ENCODE data around the gene LARGE2. TPM values are rescaled to one million over a fixed set of nuclear protein-coding genes. Genes with fewer than 3 reads are reported as not detected.

The LARGE2 gene
- total RNA-seq, 1 experiment from 2014 or later, result 124 TPM

DNA sequence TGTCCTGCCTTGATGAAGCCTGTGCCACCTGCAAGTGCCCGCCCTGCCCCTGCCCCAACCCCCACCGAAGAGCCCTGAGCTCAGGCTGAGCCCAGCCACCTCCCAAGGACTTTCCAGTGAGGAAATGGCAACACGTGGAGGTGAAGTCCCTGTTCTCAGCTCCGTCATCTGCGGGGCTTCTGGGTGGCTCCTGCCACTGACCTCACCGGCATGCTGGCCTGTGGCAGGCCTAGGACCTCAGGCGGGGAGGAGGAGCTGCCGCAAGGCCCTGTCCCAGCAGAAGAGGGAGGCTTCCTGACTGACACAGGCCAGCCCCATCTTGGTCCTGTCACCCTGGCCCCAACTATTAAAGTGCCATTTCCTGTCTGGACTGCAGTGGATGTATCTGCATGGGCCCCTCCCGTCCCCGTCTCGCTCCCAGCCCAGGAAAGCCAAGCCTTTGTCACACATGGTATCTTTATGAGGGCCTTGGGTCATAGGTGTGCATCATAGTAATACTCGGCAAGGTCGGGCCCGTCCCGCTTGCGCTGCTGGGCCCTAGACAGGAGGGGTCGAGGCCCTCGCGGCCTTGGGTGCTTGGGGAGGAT is 16.3 kb upstream of the LARGE2 start:
- TF ChIP-seq, protein P1, sequence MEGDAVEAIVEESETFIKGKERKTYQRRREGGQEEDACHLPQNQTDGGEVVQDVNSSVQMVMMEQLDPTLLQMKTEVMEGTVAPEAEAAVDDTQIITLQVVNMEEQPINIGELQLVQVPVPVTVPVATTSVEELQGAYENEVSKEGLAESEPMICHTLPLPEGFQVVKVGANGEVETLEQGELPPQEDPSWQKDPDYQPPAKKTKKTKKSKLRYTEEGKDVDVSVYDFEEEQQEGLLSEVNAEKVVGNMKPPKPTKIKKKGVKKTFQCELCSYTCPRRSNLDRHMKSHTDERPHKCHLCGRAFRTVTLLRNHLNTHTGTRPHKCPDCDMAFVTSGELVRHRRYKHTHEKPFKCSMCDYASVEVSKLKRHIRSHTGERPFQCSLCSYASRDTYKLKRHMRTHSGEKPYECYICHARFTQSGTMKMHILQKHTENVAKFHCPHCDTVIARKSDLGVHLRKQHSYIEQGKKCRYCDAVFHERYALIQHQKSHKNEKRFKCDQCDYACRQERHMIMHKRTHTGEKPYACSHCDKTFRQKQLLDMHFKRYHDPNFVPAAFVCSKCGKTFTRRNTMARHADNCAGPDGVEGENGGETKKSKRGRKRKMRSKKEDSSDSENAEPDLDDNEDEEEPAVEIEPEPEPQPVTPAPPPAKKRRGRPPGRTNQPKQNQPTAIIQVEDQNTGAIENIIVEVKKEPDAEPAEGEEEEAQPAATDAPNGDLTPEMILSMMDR (IDR thresholded peaks at IDR 0.05), result no peak
- TF ChIP-seq, protein P2, sequence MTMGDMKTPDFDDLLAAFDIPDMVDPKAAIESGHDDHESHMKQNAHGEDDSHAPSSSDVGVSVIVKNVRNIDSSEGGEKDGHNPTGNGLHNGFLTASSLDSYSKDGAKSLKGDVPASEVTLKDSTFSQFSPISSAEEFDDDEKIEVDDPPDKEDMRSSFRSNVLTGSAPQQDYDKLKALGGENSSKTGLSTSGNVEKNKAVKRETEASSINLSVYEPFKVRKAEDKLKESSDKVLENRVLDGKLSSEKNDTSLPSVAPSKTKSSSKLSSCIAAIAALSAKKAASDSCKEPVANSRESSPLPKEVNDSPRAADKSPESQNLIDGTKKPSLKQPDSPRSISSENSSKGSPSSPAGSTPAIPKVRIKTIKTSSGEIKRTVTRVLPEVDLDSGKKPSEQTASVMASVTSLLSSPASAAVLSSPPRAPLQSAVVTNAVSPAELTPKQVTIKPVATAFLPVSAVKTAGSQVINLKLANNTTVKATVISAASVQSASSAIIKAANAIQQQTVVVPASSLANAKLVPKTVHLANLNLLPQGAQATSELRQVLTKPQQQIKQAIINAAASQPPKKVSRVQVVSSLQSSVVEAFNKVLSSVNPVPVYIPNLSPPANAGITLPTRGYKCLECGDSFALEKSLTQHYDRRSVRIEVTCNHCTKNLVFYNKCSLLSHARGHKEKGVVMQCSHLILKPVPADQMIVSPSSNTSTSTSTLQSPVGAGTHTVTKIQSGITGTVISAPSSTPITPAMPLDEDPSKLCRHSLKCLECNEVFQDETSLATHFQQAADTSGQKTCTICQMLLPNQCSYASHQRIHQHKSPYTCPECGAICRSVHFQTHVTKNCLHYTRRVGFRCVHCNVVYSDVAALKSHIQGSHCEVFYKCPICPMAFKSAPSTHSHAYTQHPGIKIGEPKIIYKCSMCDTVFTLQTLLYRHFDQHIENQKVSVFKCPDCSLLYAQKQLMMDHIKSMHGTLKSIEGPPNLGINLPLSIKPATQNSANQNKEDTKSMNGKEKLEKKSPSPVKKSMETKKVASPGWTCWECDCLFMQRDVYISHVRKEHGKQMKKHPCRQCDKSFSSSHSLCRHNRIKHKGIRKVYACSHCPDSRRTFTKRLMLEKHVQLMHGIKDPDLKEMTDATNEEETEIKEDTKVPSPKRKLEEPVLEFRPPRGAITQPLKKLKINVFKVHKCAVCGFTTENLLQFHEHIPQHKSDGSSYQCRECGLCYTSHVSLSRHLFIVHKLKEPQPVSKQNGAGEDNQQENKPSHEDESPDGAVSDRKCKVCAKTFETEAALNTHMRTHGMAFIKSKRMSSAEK (CRISPR knock-in tag; IDR thresholded peaks at IDR 0.05; ENCODE audit: borderline replicate concordance), result no peak
- TF ChIP-seq ZNF263 (CRISPR knock-in tag; IDR thresholded peaks at IDR 0.05; ENCODE audit: low read depth) (no peak), EMX1 (CRISPR knock-in tag; IDR thresholded peaks at IDR 0.05) (no peak), TP53 (CRISPR knock-in tag; IDR thresholded peaks at IDR 0.05) (no peak), FOXK1 (CRISPR knock-in tag; IDR thresholded peaks at IDR 0.05) (no peak)
- TF ChIP-seq, protein P3, sequence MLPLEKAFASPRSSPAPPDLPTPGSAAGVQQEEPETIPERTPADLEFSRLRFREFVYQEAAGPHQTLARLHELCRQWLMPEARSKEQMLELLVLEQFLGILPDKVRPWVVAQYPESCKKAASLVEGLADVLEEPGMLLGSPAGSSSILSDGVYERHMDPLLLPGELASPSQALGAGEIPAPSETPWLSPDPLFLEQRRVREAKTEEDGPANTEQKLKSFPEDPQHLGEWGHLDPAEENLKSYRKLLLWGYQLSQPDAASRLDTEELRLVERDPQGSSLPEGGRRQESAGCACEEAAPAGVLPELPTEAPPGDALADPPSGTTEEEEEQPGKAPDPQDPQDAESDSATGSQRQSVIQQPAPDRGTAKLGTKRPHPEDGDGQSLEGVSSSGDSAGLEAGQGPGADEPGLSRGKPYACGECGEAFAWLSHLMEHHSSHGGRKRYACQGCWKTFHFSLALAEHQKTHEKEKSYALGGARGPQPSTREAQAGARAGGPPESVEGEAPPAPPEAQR (CRISPR knock-in tag; IDR thresholded peaks at IDR 0.05), result no peak
- Mint-ChIP-seq H3K4me3 (no peak overlapping the region), H3K4me1 (no peaks in the 10 kb centered on the region; the same call in 1 of the 2 replicates), H3K36me3 (0 out of 2 replicates have a peak, but pooled peaks cover 3% of the 10 kb centered on the region), H3K27me3 (ENCODE audit: low read depth) (no peaks in the 10 kb centered on the region), H3K9me3 (no peaks in the 10 kb centered on the region), H3K27ac (no peak overlapping the region; the same call in 1 of the 2 replicates)
- DNase-seq (ENCODE audit: low spot score) (no peak), ATAC-seq (no peak)
- ChIA-PET POLR2A (interaction anchor here (0.7 to 1.3 kb wide), 3 partner anchors 10 to 12 kb away, joined by 3 to 4 read pairs (median 4); partner anchors contain the start of gene PEX16), CTCF (no interaction called here)

DNA sequence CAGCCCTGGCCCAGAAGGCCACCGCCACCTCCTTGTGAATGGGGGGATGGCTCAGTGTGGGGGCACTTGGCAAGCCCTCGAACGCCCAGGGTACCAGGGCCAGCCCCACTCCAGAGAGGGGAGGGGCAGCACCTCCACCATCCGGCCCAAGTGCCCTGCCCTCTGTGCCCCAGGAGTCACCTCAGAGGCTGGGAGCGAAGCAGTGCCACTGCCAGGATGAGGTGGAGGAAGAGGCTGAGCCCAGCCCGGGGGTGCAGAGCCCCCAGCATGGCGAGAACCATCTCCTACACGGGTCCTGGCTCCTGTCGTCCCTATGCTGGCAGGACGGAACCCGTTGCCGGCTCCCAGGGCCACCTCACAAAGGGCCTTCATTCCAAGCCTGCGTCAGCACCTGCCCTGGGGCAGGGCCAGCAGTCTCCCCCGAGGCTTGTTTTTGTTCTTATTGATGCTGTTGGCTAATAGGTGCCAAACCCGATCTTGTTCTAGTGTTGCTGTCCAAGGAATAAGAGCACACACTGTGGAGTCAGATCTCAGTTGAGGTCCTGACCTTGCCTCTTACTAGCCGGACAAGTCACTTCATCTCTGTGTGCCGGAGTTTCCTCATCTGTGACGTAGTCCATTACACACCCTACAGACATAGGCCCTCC is 15.4 kb upstream of the LARGE2 start, which contains the start of gene FREY1:
Gene FREY1, minus strand, starts transcription at position 307 of the 647 bp plus-strand sequence. Its CDS starts 26 bp downstream, at position 281.
- TF ChIP-seq, protein P4, sequence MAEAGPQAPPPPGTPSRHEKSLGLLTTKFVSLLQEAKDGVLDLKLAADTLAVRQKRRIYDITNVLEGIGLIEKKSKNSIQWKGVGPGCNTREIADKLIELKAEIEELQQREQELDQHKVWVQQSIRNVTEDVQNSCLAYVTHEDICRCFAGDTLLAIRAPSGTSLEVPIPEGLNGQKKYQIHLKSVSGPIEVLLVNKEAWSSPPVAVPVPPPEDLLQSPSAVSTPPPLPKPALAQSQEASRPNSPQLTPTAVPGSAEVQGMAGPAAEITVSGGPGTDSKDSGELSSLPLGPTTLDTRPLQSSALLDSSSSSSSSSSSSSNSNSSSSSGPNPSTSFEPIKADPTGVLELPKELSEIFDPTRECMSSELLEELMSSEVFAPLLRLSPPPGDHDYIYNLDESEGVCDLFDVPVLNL (CRISPR knock-in tag; IDR thresholded peaks at IDR 0.05; ENCODE audit: borderline replicate concordance, low read depth), result no peak
- TF ChIP-seq, protein P5, sequence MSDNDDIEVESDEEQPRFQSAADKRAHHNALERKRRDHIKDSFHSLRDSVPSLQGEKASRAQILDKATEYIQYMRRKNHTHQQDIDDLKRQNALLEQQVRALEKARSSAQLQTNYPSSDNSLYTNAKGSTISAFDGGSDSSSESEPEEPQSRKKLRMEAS (CRISPR knock-in tag; IDR thresholded peaks at IDR 0.05), result no peak
- TF ChIP-seq GRHL2 (CRISPR knock-in tag; IDR thresholded peaks at IDR 0.05; ENCODE audit: insufficient replicate concordance, severe bottlenecking) (no peak), ATF1 (CRISPR knock-in tag; IDR thresholded peaks at IDR 0.05) (no peak), RORB (CRISPR knock-in tag; IDR thresholded peaks at IDR 0.05) (no peak), CREB1 (CRISPR knock-in tag; IDR thresholded peaks at IDR 0.05) (no peak)
- TF ChIP-seq, protein P6, sequence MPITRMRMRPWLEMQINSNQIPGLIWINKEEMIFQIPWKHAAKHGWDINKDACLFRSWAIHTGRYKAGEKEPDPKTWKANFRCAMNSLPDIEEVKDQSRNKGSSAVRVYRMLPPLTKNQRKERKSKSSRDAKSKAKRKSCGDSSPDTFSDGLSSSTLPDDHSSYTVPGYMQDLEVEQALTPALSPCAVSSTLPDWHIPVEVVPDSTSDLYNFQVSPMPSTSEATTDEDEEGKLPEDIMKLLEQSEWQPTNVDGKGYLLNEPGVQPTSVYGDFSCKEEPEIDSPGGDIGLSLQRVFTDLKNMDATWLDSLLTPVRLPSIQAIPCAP (CRISPR knock-in tag; IDR thresholded peaks at IDR 0.05), result no peak
- no peaks in the 10 kb centered on the region for H3K27me3 Mint-ChIP-seq (ENCODE audit: low read depth)
- no peaks in the 10 kb centered on the region for H3K9me3 Mint-ChIP-seq
- H3K4me3 Mint-ChIP-seq, result no peak within 1 kb of the TSS
- H3K27ac Mint-ChIP-seq, result peak within 1 kb of the TSS; percentile 67
- ChIA-PET POLR2A (interaction anchor here (0.7 to 1.0 kb wide), 2 partner anchors 16 to 42 kb away, joined by 3 to 4 read pairs; no protein-coding TSS in a partner anchor), CTCF (no interaction called here)
- DNase-seq (ENCODE audit: low spot score) (no peak), ATAC-seq (no peak)
- H3K4me1 Mint-ChIP-seq, result no peaks in the 10 kb centered on the region; the same call in 1 of the 2 replicates
- H3K36me3 Mint-ChIP-seq, result 0 out of 2 replicates have a peak, but pooled peaks cover 3% of the 10 kb centered on the region

All from WTC11 (cell line).